T-cell (primary cell): ENCODE data around the gene INHBB. TPM values are rescaled to one million over a fixed set of nuclear protein-coding genes. Genes with fewer than 3 reads are reported as not detected.

Experiments used
- ATAC-seq, 4 experiments: fragments of 200-7000 bp in 3 of 4; fragments of 150-1000 bp in 1 of 4; cut with Tn5 transposase; replicated peaks in 1 of 4; 1 replicate in 3 of 4; 2 replicates in 1 of 4; pipeline ENCODE4 v1.10.0; 2021; ENCODE audit warnings: moderate library complexity in 3 of 4, mild to moderate bottlenecking in 2 of 4, moderate number of reproducible peaks in 1 of 4
- CTCF ChIA-PET, 2 donors: fragments of 300-600 bp; sonication (Branson Sonifier 250); formaldehyde crosslinking; loops; one replicate each; lab custom pipeline; 2022; ENCODE audit warnings: antibody characterized with exemption in 2 of 2; lab: Charles Lee
- POLR2A ChIA-PET, 2 donors: fragments of 300-600 bp; sonication (Branson Sonifier 250); formaldehyde crosslinking; loops; one replicate each; lab custom pipeline; 2022; ENCODE audit warnings: antibody characterized with exemption in 2 of 2; lab: Charles Lee
- DNase-seq, 35 experiments: peaks; one replicate each; pipeline versions ENCODE4 v3.0.0 to v3.0.0-alpha.2; 2013 to 2023
- H3K27ac ChIP-seq: one replicate; pipeline ENCODE4 v1.5.1; 2013; ENCODE audit warnings: low read length
- H3K27me3 ChIP-seq, 2 experiments: replicated peaks in 1 of 2; 1 replicate in 1 of 2; 2 replicates in 1 of 2; pipeline versions ENCODE4 v1.6.1 to v1.7.0; 2013; ENCODE audit warnings: low read length in 1 of 2, mixed read lengths in 1 of 2; ENCODE audit not compliant: control insufficient read depth in 2 of 2, insufficient read depth in 2 of 2; ENCODE audit errors: extremely low read depth in 1 of 2
- H3K36me3 ChIP-seq, 2 donors: 1 replicate in 1 of 2; 2 replicates in 1 of 2; pipeline versions ENCODE4 v1.6.1 to v1.7.0; 2013; ENCODE audit warnings: low read length in 1 of 2; ENCODE audit not compliant: control insufficient read depth in 2 of 2, insufficient read depth in 1 of 2; ENCODE audit errors: extremely low read depth in 1 of 2
- H3K4me1 ChIP-seq, 2 experiments: 1 replicate in 1 of 2; 2 replicates in 1 of 2; pipeline versions ENCODE4 v1.6.1 to v1.7.0; 2013; ENCODE audit warnings: low read length in 2 of 2, mixed read lengths in 1 of 2; ENCODE audit not compliant: insufficient read depth in 2 of 2, control insufficient read depth in 1 of 2; ENCODE audit errors: extremely low read depth in 1 of 2
- H3K4me3 ChIP-seq, 2 donors: 1 replicate in 1 of 2; 2 replicates in 1 of 2; pipeline versions ENCODE4 v1.5.1 to v1.7.0; 2013; ENCODE audit warnings: mild to moderate bottlenecking in 2 of 2, low read length in 1 of 2, moderate library complexity in 1 of 2; ENCODE audit not compliant: control insufficient read depth in 1 of 2; ENCODE audit errors: extremely low read depth in 1 of 2
- H3K9me3 ChIP-seq: 2 replicates; pipeline ENCODE4 v1.7.0; 2013
- H3K27ac Mint-ChIP-seq, 2 donors: one replicate each; pipeline ENCODE4 v1.8.0; 2020 to 2021; ENCODE audit warnings: mild to moderate bottlenecking in 2 of 2, mixed read lengths in 2 of 2
- H3K27me3 Mint-ChIP-seq, 2 donors: one replicate each; pipeline ENCODE4 v1.8.0; 2021 to 2022; ENCODE audit warnings: mixed read lengths in 2 of 2
- H3K36me3 Mint-ChIP-seq: one replicate; pipeline ENCODE4 v1.8.0; 2021; ENCODE audit warnings: mixed read lengths
- H3K4me1 Mint-ChIP-seq, 3 donors: one replicate each; pipeline ENCODE4 v1.8.0; 2020 to 2022; ENCODE audit warnings: mixed read lengths in 3 of 3, mild to moderate bottlenecking in 1 of 3
- H3K4me3 Mint-ChIP-seq, 3 donors: one replicate each; pipeline ENCODE4 v1.8.0; 2020 to 2022; ENCODE audit warnings: mild to moderate bottlenecking in 3 of 3, mixed read lengths in 3 of 3, moderate library complexity in 3 of 3
- H3K9me3 Mint-ChIP-seq, 3 donors: one replicate each; pipeline ENCODE4 v1.8.0; 2020 to 2022; ENCODE audit warnings: mixed read lengths in 3 of 3
- WGBS: methylation state at CpG from one replicate; pipeline ENCODE4 v1.1.5; 2013; ENCODE audit warnings: missing lambda C conversion rate; ENCODE audit not compliant: insufficient coverage; 5-methylcytosine and 5-hydroxymethylcytosine counted together
- total RNA-seq, 35 experiments: library from RNA in 6 of 35; stranded (reverse) in 6 of 35; fragments of 120-200 nt in 1 of 35; gene quantifications; one replicate each; pipeline versions ENCODE4 v1.2.1 to v1.2.4 and lab custom pipeline; 2013 to 2026

Gene INHBB
- total RNA-seq, 5 donors from 2014 or later (not counting 1 experiment from before 2014, with no cell fraction given) = 0.09 to 0.19 (median 0.10) TPM; not detected in 2

- Histone ChIP-seq H3K4me1 (no peaks in the 10 kb centered on the region), H3K4me3 (no peak overlapping the region), H3K9me3 (no peaks in the 10 kb centered on the region), H3K36me3 (no peaks in the 10 kb centered on the region), H3K27ac (no peak overlapping the region), H3K27me3 (peaks cover 0 to 29% of the 10 kb centered on the region in 2 experiments)
- Mint-ChIP-seq H3K4me1 (no peaks in the 10 kb centered on the region), H3K36me3 (no peaks in the 10 kb centered on the region), H3K9me3 (no peaks in the 10 kb centered on the region), H3K27me3 (peaks cover 3 to 8% of the 10 kb centered on the region in 2 donors), H3K4me3 (no peak overlapping the region), H3K27ac (no peak overlapping the region)
- ChIA-PET CTCF (no interaction called here), POLR2A (no interaction called here)
- DNase-seq (no peak), ATAC-seq (no peak)
- 79% methylated on average over 3 of the region's 11 CpGs for whole genome bisulfite sequencing
Measured at GRCh38 chr2:120362926-120363325, 17.0 kb downstream of the INHBB start.

- H3K4me3 Mint-ChIP-seq = no peak overlapping the region
- no peaks in the 10 kb centered on the region for H3K9me3 Mint-ChIP-seq
- no peak overlapping the region for H3K27ac Mint-ChIP-seq
- Histone ChIP-seq H3K9me3 (no peaks in the 10 kb centered on the region), H3K4me3 (no peak overlapping the region), H3K36me3 (no peaks in the 10 kb centered on the region), H3K27ac (no peak overlapping the region), H3K4me1 (no peaks in the 10 kb centered on the region), H3K27me3 (peaks cover 0 to 20% of the 10 kb centered on the region in 2 experiments)
- WGBS = 63% methylated on average over 8 of the region's 13 CpGs
- H3K36me3 Mint-ChIP-seq = no peaks in the 10 kb centered on the region
- DNase-seq (no peak), ATAC-seq (no peak)
- no peaks in the 10 kb centered on the region for H3K4me1 Mint-ChIP-seq
- peaks cover 3% of the 10 kb centered on the region in 2 donors for H3K27me3 Mint-ChIP-seq
- ChIA-PET CTCF (no interaction called here), POLR2A (no interaction called here)
Measured at GRCh38 chr2:120365236-120365793, 19.4 kb downstream of the INHBB start.

- ATAC-seq = no peak
- POLR2A ChIA-PET = no interaction called here
- Mint-ChIP-seq H3K27ac (no peak overlapping the region), H3K9me3 (no peaks in the 10 kb centered on the region), H3K4me3 (no peak overlapping the region), H3K36me3 (no peaks in the 10 kb centered on the region), H3K27me3 (peaks cover 3 to 5% of the 10 kb centered on the region in 2 donors), H3K4me1 (no peaks in the 10 kb centered on the region)
- no peak for DNase-seq
- Histone ChIP-seq H3K4me1 (no peaks in the 10 kb centered on the region), H3K4me3 (no peak overlapping the region), H3K27me3 (peaks cover 0 to 19% of the 10 kb centered on the region in 2 experiments), H3K9me3 (no peaks in the 10 kb centered on the region), H3K27ac (no peak overlapping the region), H3K36me3 (no peaks in the 10 kb centered on the region)
- CTCF ChIA-PET = no interaction called here
- WGBS = 86% methylated on average over 8 of the region's 11 CpGs
Measured at GRCh38 chr2:120366698-120367097, 20.8 kb downstream of the INHBB start.

DNA sequence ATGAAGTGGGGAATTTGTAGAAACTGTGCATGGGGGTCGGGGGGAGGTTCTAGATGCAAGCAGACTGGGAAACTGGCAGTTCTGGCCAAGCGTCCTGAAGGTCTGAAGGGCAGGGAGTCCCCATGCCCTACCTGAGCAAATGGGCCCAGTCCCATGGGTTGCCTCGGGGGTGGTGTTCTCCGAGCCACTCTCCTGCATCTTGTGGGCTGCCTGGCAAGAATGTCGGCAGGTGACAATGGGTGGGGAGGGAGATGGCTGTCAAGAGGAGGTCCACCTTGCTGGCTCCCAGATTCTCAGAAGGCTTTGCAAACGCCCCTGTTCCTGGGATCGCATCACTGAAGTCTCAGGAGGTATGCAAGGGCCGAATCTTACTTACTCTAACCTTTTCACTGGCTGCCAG lies 21.3 kb downstream of the INHBB start:
- ChIA-PET CTCF (no interaction called here), POLR2A (no interaction called here)
- 57% methylated on average over 5 of the region's 8 CpGs for WGBS
- Histone ChIP-seq H3K27me3 (peaks cover 0 to 24% of the 10 kb centered on the region in 2 experiments), H3K4me1 (no peaks in the 10 kb centered on the region), H3K36me3 (no peaks in the 10 kb centered on the region), H3K4me3 (no peak overlapping the region), H3K9me3 (no peaks in the 10 kb centered on the region), H3K27ac (no peak overlapping the region)
- H3K27ac Mint-ChIP-seq = no peak overlapping the region
- H3K4me1 Mint-ChIP-seq = no peaks in the 10 kb centered on the region
- no peaks in the 10 kb centered on the region for H3K9me3 Mint-ChIP-seq
- ATAC-seq (no peak), DNase-seq (no peak)
- H3K27me3 Mint-ChIP-seq = peaks cover 3 to 7% of the 10 kb centered on the region in 2 donors
- no peaks in the 10 kb centered on the region for H3K36me3 Mint-ChIP-seq
- no peak overlapping the region for H3K4me3 Mint-ChIP-seq

- Mint-ChIP-seq H3K4me1 (no peaks in the 10 kb centered on the region), H3K27me3 (peaks cover 3 to 7% of the 10 kb centered on the region in 2 donors), H3K36me3 (no peaks in the 10 kb centered on the region), H3K9me3 (no peaks in the 10 kb centered on the region), H3K4me3 (no peak overlapping the region), H3K27ac (no peak overlapping the region)
- Histone ChIP-seq H3K27ac (no peak overlapping the region), H3K36me3 (no peaks in the 10 kb centered on the region), H3K9me3 (no peaks in the 10 kb centered on the region), H3K4me3 (no peak overlapping the region), H3K27me3 (peaks cover 0 to 27% of the 10 kb centered on the region in 2 experiments), H3K4me1 (no peaks in the 10 kb centered on the region)
- CTCF ChIA-PET = no interaction called here
- POLR2A ChIA-PET = no interaction called here
- DNase-seq (no peak), ATAC-seq (no peak)
- WGBS = 26% methylated on average over 4 of the region's 5 CpGs
Measured at GRCh38 chr2:120367649-120368048, 21.7 kb downstream of the INHBB start.

DNA sequence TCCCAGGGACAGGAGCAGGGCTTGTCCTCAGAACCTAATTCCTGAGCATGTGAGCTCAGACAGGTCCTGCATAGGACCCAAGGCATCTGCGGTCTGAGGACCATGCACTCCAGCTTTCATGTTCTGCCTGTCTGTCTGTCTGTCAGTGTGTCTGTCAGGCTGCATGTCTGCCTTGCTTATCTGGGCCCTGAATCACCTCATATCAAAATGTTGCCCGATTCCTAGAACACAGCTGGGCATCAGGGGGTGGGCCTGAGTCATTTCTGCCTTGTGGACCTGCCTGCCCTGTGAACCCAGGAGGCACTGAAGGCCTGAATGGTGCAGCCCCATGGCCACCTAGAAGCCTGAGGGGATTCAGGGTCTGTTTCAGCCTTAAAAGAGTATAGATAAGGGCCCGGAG lies 22.1 kb downstream of the INHBB start:
- Mint-ChIP-seq H3K4me3 (no peak overlapping the region), H3K36me3 (no peaks in the 10 kb centered on the region), H3K27me3 (peaks cover 3 to 7% of the 10 kb centered on the region in 2 donors), H3K27ac (no peak overlapping the region), H3K4me1 (no peaks in the 10 kb centered on the region), H3K9me3 (no peaks in the 10 kb centered on the region)
- H3K4me1 ChIP-seq = no peaks in the 10 kb centered on the region
- no peaks in the 10 kb centered on the region for H3K9me3 ChIP-seq
- H3K4me3 ChIP-seq = no peak overlapping the region
- 70% methylated on average over 3 of the region's 3 CpGs for WGBS
- no peak overlapping the region for H3K27ac ChIP-seq
- no peak for ATAC-seq
- ChIA-PET POLR2A (no interaction called here), CTCF (no interaction called here)
- no peak for DNase-seq
- peaks cover 0 to 28% of the 10 kb centered on the region in 2 experiments for H3K27me3 ChIP-seq
- no peaks in the 10 kb centered on the region for H3K36me3 ChIP-seq

DNA sequence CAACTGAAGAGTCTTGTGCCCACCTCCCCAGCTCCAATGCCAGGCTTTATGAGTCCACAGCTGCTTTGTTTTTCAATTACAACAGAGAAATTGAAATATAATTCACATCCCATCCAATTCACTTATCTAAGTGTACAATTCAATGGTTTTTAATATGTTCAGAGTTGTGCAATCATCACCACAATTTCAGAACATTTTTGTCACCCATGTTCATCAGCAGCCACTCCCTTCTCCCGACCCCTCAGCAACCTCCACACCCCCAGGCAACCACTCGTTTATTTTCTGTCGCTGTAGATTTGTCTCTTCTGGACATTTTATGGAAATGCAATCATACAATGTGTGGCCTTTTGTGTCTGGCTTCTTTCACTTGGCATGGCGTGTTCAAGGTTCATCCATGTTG lies 23.3 kb downstream of the INHBB start:
- H3K9me3 ChIP-seq = no peaks in the 10 kb centered on the region
- no peak for ATAC-seq
- Mint-ChIP-seq H3K27ac (no peak overlapping the region), H3K27me3 (peaks cover 0 to 7% of the 10 kb centered on the region in 2 donors), H3K36me3 (no peaks in the 10 kb centered on the region), H3K4me1 (no peaks in the 10 kb centered on the region), H3K9me3 (no peaks in the 10 kb centered on the region), H3K4me3 (no peak overlapping the region)
- peaks cover 0 to 28% of the 10 kb centered on the region in 2 experiments for H3K27me3 ChIP-seq
- H3K27ac ChIP-seq = no peak overlapping the region
- ChIA-PET CTCF (no interaction called here), POLR2A (no interaction called here)
- no peak overlapping the region for H3K4me3 ChIP-seq
- 100% methylated on average over 2 of the region's 4 CpGs for WGBS
- H3K36me3 ChIP-seq = no peaks in the 10 kb centered on the region
- no peak for DNase-seq
- H3K4me1 ChIP-seq = no peaks in the 10 kb centered on the region
